Measurements from ENCODE around the gene PTRH1. TPM values are rescaled to one million over a fixed set of nuclear protein-coding genes. Genes with fewer than 3 reads are reported as not detected.

PTRH1 gene
- polyA plus RNA-seq, 1 of the 3 experiments (the other 2 are of a cell fraction), result 42.2 TPM

DNA sequence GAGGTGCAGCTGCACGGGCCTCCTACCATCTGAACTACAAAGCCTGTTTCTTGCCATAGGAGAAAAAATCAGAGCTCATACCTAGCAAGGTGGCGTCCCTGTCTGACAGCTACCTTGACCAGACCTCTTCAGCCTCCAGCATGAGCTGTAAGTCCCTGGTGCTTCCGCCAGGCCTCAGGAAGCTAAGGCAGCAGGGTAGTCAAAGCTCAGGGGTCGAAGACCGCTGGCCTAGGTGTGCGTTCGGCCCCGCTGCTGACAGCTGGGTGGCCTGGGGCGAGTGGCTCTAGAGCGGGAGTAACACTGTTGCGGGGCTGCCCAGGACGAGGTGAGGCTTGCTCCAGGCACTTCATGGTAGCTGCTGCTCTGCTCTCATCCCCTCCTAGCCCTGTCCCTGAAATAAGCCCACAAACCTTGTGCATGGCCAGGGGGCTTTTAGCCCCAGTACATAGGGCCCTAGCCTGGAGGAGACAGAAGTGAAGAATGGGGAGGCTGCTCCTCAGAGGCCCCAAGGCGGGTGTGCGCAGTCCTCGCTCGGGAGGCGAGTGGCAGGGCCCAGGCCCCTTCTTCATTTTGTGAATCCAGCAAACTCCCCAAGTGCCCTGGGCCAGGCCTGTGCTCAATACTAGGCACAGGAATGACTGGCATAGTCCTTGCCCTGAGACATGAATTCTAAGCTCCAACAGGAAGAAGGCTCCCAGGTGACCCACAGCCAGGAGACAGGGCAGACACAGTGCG, 14.2 kb upstream of the PTRH1 start:
- Histone ChIP-seq H3K9me2 (no peaks in the 10 kb centered on the region), H2AFZ (ENCODE audit: low read depth) (no peak overlapping the region), H4K20me1 (ENCODE audit: insufficient read depth) (no peaks in the 10 kb centered on the region), H3K27ac (ENCODE audit: low read depth in 2 of 2, low read length in 1 of 2) (no peak overlapping the region), H3K9me3 (no peaks in the 10 kb centered on the region), H3K36me3 (replicated peaks in 1 of 2; ENCODE audit: control insufficient read depth in 1 of 2, insufficient read depth in 2 of 2, low read length in 1 of 2) (peaks cover 0 to 3% of the 10 kb centered on the region in 2 experiments), H3K4me1 (ENCODE audit: control insufficient read depth in 1 of 2, insufficient read depth in 2 of 2, low read depth in 1 of 2, low read length in 1 of 2) (peaks cover 5 to 8% of the 10 kb centered on the region in 2 experiments; a peak in 1 of 4 replicates), H3K4me3 (ENCODE audit: low read depth in 2 of 2, low read length in 1 of 2) (no peak overlapping the region), H3K27me3 (ENCODE audit: insufficient read depth) (no peaks in the 10 kb centered on the region), H3F3A (replicated peaks; ENCODE audit: insufficient read depth) (peaks cover 2% of the 10 kb centered on the region), H3K4me2 (no peak overlapping the region), H3K9ac (no peak overlapping the region), H3K79me2 (ENCODE audit: insufficient read depth) (no peaks in the 10 kb centered on the region)
- 84% methylated on average over 12 of the region's 18 CpGs for WGBS (ENCODE audit: low lambda C conversion rate)
- CTCF ChIA-PET, result interaction anchor here (0.6 to 10.7 kb wide), 7 partner anchors 73 to 226 kb away, joined by 3 to 226 read pairs (median 5); no protein-coding TSS in a partner anchor
- TF ChIP-seq, protein P1, sequence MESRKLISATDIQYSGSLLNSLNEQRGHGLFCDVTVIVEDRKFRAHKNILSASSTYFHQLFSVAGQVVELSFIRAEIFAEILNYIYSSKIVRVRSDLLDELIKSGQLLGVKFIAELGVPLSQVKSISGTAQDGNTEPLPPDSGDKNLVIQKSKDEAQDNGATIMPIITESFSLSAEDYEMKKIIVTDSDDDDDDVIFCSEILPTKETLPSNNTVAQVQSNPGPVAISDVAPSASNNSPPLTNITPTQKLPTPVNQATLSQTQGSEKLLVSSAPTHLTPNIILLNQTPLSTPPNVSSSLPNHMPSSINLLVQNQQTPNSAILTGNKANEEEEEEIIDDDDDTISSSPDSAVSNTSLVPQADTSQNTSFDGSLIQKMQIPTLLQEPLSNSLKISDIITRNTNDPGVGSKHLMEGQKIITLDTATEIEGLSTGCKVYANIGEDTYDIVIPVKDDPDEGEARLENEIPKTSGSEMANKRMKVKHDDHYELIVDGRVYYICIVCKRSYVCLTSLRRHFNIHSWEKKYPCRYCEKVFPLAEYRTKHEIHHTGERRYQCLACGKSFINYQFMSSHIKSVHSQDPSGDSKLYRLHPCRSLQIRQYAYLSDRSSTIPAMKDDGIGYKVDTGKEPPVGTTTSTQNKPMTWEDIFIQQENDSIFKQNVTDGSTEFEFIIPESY (IDR thresholded peaks at IDR 0.05; ENCODE audit: borderline replicate concordance, low read depth), result no peak
- TF ChIP-seq USF2 (IDR thresholded peaks at IDR 0.05; ENCODE audit: borderline replicate concordance, low read depth, low read length) (no peak), POLR2AphosphoS5 (IDR thresholded peaks at IDR 0.05; ENCODE audit: low read depth, low read length) (no peak), PBX3 (IDR thresholded peaks at IDR 0.05) (no peak), GABPA (IDR thresholded peaks at IDR 0.05; ENCODE audit: low read depth) (no peak), EZH2phosphoT487 (IDR thresholded peaks at IDR 0.05; ENCODE audit: borderline replicate concordance, low read depth) (no peak), FOXJ3 (CRISPR knock-in tag; IDR thresholded peaks at IDR 0.05) (no peak)
- DNase-seq, result no peak
- POLR2A ChIA-PET, result interaction anchor here (0.7 to 0.8 kb wide), 2 partner anchors 14 to 201 kb away, joined by 3 read pairs; partner anchors contain the start of genes PTRH1 and TTC16

DNA sequence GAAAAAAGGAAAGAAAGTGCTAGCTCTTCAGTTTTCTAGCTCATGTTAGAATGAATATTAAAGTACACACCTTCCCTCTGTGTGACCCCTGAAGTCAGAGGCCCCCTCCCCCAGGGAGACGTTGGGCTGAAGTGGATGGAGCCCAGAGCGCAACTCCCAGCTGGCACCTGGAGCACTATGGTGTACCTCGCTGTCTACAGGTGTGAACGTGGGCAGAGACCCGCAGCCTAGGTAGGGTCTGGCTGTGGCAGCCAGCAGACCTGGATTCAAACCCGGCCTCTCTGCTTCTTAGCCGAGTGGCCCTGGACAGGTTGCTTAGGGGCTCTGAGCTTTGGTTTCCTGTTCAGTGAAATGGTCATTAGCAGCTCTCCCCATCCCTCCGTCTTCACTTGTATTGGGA, 13.3 kb upstream of the PTRH1 start:
- 94% methylated on average over 8 of the region's 8 CpGs for WGBS (ENCODE audit: low lambda C conversion rate)

More for the DNA sequence above, 13.3 kb upstream of the PTRH1 start:
- Histone ChIP-seq H3K9ac (no peak overlapping the region), H3K27ac (ENCODE audit: low read depth in 2 of 2, low read length in 1 of 2) (no peak overlapping the region), H3F3A (replicated peaks; ENCODE audit: insufficient read depth) (peaks cover 2% of the 10 kb centered on the region), H3K4me1 (ENCODE audit: control insufficient read depth in 1 of 2, insufficient read depth in 2 of 2, low read depth in 1 of 2, low read length in 1 of 2) (peaks cover 0 to under 1% of the 10 kb centered on the region in 2 experiments; a peak in 1 of 4 replicates), H2AFZ (ENCODE audit: low read depth) (no peak overlapping the region), H3K9me3 (no peaks in the 10 kb centered on the region), H3K27me3 (ENCODE audit: insufficient read depth) (no peaks in the 10 kb centered on the region), H3K36me3 (replicated peaks in 1 of 2; ENCODE audit: control insufficient read depth in 1 of 2, insufficient read depth in 2 of 2, low read length in 1 of 2) (peaks cover 0 to 3% of the 10 kb centered on the region in 2 experiments), H3K4me2 (no peak overlapping the region), H3K4me3 (ENCODE audit: low read depth in 2 of 2, low read length in 1 of 2) (no peak overlapping the region), H4K20me1 (ENCODE audit: insufficient read depth) (no peaks in the 10 kb centered on the region), H3K79me2 (ENCODE audit: insufficient read depth) (no peaks in the 10 kb centered on the region), H3K9me2 (no peaks in the 10 kb centered on the region)
- ChIA-PET CTCF (interaction anchor here (0.5 to 10.7 kb wide), 5 partner anchors 121 to 225 kb away, joined by 3 to 226 read pairs (median 6); no protein-coding TSS in a partner anchor), POLR2A (interaction anchor here (0.7 kb wide), 1 partner anchor 201 kb away, joined by 3 read pairs; no protein-coding TSS in a partner anchor)
- no peak for DNase-seq
- no peak for TF ChIP-seq JUND (IDR thresholded peaks at IDR 0.05)
- TF ChIP-seq RFX5 (IDR thresholded peaks at IDR 0.05; ENCODE audit: low read length), result no peak
- no peak for TF ChIP-seq RCOR1 (IDR thresholded peaks at IDR 0.05; ENCODE audit: low read length)
- TF ChIP-seq MEF2A (IDR thresholded peaks at IDR 0.05; ENCODE audit: borderline replicate concordance, low read depth), result no peak
- TF ChIP-seq, protein P2, sequence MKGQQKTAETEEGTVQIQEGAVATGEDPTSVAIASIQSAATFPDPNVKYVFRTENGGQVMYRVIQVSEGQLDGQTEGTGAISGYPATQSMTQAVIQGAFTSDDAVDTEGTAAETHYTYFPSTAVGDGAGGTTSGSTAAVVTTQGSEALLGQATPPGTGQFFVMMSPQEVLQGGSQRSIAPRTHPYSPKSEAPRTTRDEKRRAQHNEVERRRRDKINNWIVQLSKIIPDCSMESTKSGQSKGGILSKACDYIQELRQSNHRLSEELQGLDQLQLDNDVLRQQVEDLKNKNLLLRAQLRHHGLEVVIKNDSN (IDR thresholded peaks at IDR 0.05; ENCODE audit: borderline replicate concordance, low read depth), result no peak
